Occipital lobe (tissue), 2 donors: Measurements from ENCODE around the gene TIMM13. TPM values are rescaled to one million over a fixed set of nuclear protein-coding genes. Genes with fewer than 3 reads are reported as not detected.
"Not testable (repeated sequence)": the region's sequence is repeated elsewhere in the genome, so short reads cannot be mapped to it uniquely, and the experiment has no call there.

Experiments
- DNase-seq: peaks from one replicate; lab custom pipeline; 2025; lab: John Stamatoyannopoulos, UW
- total RNA-seq: library from RNA; depleted of rRNA; stranded (reverse); fragments of >200 nt; gene quantifications from one replicate; pipeline ENCODE4 v1.2.3, GENCODE V29; 2014

TIMM13 gene
- total RNA-seq, 1 donor from 2014 or later, result 16.2 TPM

DNA sequence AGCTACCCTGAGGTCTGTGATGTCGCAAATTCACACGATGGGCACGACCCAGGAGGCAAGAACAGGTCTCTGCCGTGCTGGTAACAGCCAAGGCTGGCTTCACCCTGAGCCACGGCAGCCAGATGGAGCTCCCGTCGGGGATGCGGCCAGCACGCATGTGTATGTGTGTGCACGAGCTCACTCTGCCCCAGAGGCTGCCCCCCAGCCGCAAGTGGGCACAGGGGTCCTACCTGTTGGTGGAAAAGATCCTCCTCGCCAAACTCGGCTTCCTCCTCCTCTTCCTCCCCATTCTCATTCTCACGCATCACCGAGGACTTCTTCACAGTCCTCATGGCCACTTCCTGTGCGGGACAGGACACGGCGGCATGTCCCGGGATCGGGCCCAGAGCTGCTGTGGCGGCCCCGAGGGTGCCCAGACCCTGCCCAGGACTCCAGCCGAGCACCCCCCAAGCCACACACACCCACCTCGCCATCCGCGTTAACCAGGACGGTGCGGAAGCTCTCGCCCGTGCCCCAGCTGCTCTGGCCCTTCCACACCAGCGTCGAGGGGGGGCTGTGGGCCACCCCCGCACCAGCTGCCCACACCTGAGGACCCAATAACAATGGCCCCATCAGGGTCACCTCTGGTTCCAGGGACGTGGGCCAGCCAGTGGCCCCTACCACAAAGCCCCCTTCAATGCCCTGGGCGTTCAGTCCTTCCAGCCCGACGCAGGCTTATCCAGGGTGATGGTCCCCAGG is 4.1 kb upstream of the TIMM13 start:
- no peak for DNase-seq

DNA sequence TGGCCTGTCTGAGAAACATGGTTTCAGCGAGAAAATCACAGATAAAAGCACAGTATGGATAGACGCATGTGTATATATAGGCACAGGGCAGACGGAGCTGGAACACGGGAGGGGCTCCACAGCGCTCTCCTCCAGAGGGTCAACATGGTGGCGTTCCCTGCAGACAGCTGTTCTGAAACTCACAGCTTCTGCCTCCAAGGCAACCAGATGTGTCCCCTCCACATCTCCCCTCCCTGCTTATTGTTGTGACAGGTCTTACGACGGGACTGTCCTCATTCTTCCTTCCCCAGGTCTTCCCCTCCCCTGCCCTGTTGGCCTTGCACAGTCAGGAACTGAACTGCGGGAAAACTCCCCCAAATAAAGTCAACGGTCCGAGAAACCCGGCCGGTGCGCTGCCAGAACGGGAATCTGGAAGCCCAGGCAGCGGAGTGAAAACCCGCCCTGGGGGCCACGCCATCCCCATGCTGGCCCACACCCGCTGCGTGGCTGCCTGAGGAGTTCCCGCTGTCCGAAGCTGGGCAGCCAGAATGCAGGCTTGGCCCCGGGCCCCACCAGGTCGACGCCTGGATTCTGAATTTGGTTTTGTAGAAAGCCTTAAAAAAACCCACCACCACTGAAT is 2.6 kb upstream of the TIMM13 start:
- no peak for DNase-seq

- DNase-seq, result no peak
Observed at GRCh38 chr19:2428756-2429711, 1.6 kb upstream of the TIMM13 start.

DNA sequence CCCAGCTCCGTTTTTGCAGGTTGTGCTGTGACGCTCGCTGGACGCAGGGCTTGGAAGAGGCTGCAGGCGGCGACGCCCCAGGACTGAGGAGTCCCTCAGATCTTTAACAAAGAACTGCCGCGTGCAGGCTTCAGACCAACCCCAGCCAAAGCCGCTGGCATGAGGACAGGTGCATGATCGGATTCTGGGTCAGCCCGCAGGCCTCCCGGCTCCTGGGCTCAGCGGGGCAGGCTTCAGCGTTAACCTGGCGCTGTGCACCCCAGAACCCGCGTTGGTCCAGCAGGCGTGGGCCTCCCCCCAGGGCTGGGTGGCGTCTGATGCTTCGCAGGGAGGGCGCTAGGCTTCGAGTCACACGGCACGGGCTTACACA is 920 bp upstream of the TIMM13 start:
- DNase-seq, result no peak

DNA sequence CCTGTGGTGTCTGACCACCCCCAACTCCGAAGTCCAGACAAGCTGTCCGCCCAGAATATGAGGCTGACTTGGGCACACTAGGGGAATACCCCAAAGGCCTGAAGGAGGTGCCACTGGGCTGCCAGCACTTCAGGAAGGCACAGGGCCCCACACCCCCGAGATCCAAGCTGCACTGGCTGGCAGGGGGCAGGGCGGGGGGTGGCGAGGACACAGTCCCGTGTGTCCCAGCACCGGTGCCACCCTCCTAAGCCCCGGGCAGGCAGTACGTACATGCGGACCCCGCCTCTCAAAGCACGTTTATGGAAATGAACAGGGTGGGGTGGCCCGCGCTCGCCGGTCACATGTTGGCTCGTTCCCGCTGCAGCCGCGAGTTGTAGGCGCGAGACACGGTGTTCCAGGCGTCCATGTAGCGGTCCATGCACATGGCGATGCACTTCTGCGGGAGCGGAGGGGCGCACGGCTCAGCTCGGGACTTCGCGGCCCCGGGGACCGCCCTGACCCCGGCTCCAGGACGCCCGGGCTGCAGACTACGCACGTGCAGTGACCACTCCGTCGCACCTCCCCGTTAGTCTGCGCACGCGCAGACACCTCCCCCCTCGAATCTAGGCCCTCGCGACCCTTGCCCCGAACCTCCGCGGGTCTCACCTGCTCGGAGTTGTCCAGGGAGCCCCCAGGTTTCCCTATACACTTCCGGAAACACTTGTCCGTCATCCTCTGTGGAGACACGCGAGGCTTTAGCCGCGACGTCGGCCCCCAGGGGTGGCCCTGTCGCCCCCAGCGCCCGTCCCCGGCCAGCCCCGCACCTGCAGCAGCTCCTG is 566 bp downstream of the TIMM13 start:
- DNase-seq, result no peak

GRCh38 chr19:2425622-2426581 is 1.5 kb downstream of the TIMM13 start:
- no peak for DNase-seq

GRCh38 chr19:2424686-2425621 is 2.4 kb downstream of the TIMM13 start:
- DNase-seq, result peak; percentile 42

DNA sequence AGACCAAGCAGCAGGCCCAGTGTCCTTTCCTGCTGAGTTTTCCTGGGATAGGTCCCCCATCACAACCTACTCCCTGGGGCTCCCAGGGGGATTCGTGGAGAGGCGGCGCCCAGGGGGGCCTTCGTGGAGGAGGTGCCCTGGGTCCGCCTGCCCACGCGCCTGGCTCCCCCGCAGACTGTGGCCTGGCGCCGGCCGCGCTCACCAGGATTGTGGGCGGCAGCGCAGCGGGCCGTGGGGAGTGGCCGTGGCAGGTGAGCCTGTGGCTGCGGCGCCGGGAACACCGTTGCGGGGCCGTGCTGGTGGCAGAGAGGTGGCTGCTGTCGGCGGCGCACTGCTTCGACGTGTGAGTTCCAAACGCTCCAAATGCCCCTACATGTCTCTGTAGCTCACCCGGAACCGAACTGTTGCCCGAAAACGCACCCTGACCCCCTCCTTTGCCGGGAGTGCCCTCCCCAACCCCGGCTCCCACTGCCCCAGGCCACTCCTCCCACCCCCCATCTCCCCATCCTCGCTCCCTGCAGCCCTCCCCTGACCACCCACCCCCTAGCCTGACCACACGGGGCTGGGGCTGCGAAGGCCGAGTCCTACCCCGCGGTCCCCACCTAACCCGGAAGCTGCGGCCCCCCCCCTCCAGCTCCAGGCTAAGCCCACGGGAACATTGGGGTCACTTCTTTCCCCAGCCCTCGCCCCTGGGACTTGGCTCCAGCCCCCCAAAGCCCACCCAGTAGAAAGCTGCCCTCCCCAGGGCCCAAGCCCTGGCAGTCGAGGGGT is 3.3 kb downstream of the TIMM13 start:
- DNase-seq, result no peak

- DNase-seq, result no peak
Observed at GRCh38 chr19:2423071-2423914, 4.1 kb downstream of the TIMM13 start.

GRCh38 chr19:2421581-2422306 is 5.6 kb downstream of the TIMM13 start:
- DNase-seq, result no peak

DNA sequence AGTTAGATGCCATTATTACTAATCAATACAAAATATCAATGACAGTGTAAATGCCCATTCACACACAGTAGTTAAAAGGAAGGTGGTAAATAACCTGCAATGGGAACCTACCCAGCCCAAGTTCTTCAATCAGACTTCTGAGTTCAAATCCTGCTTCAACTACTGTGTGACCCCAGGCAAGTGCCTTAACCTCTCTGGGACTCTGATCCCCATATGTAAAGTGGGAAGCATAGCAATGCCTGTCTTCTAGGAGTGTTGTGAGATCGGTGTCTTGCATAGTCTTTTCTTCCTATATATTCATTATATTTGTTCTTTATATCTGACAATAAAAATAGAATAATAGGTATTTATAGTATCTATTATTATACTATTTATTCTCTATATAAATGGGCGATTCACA is 6.9 kb downstream of the TIMM13 start:
- DNase-seq, result no peak

DNA sequence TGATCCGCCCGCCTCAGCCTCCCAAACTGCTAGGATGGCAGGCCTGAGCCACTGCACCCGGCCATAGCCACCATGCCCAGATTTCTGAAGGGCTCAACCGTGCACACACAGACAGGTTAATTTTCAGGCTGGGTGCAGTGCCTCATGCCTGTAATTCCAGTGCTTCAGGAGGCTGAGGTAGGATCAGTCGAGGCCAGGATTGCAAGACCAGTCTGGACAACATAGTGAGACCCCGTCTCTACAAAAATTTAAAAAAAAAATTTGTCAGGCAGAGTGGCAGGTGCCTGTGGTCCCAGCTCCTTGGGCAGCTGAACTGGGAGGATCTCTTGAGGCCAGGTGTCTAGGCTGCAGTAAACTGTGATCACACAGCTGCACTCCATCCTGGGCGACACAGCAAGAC is 7.6 kb downstream of the TIMM13 start:
- DNase-seq, result no peak

DNA sequence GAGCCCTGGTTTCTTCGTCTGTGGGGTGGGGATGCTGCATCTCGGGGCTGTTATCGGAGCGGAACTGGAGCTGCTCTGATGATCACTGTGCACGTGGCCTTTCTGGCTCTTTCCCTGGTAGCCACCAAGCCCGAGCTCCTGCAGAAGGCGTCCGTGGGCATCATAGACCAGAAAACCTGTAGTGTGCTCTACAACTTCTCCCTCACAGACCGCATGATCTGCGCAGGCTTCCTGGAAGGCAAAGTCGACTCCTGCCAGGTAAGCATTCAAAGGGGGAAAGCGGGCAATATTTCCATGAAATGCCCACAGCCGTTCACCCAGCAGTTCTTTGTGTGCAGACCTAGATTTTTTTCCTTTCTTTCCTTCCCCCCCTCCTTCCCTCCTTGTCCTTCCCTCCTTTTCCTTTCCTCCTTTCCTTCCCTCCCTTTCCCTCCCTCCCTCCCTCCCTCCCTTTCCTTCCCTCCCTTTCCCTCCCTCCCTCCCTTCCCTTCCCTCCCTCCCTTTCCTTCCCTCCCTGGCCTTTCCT is 9.4 kb downstream of the TIMM13 start:
- no peak for DNase-seq

- not testable (repeated sequence) for DNase-seq
Observed at GRCh38 chr19:2417436-2417835, 9.9 kb downstream of the TIMM13 start.

- no peak for DNase-seq
Observed at GRCh38 chr19:2416321-2417097, 10.9 kb downstream of the TIMM13 start.

GRCh38 chr19:2415973-2416319 is 11.4 kb downstream of the TIMM13 start:
- no peak for DNase-seq
